ENCODE results near the gene NSMCE1. TPM values are rescaled to one million over a fixed set of nuclear protein-coding genes. Genes with fewer than 3 reads are reported as not detected.

The NSMCE1 gene
- total and polyA plus RNA-seq, 10 donors = 18.4 to 79.0 (median 36.7) TPM

DNA sequence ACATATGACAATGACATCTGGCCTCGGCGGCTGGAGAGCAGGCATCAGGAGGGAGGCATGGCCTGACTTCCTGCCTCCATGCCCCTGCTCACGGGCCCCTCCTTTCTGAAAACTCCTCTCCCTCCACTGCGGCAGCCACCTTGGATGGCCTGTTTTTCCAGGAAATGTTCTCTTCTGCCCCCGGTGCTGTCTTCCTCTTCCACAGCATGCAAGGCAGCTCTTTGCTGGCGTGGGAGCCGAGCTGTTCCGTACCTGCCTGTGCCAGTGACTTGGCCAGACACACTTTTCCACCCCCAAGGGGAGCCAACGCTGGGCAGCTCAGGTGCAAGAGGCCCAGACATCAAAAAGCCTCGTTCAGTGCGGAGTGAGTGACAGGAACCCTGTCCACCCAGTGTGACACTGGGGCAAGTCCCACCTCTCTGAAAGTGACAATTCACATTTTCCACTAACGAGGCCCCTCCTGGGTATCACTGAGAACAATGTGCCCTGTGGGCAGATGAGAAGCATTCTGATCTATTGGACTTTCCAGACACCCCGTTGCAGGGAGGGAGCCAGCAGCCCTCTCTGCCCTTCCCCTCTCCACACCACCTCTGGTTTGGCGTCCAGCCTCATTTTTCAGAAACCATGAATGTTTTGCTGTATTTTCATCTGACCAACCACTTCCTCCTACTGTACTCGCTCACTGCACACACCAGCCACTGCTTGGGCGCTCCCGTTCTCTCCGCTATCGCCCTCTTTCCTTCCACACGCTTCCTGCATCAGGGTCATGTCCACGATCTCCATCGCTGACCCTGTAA is 31.2 kb downstream of the NSMCE1 start:
- intact Hi-C loops (cut with DNase I; ENCODE audit: low total_unique reads) = loop anchor here (10.0 kb wide), 2 partner anchors 63 to 217 kb away; no protein-coding TSS in a partner anchor
- Histone ChIP-seq H3K27ac (peak overlapping the region; percentile 79 to 94 (median 89)), H3K9me3 (no peaks in the 10 kb centered on the region), H3K36me3 (peaks cover 0 to 17% (median 4%) of the 10 kb centered on the region in 6 donors), H3K4me1 (peaks cover 59 to 100% (median 90%) of the 10 kb centered on the region in 6 donors), H3K4me3 (peak overlapping the region in 5 of 8 donors; percentile 5 to 54 (median 14)), H3K27me3 (replicated peaks in 1 of 7) (no peaks in the 10 kb centered on the region)
- TF ChIP-seq, protein P1, sequence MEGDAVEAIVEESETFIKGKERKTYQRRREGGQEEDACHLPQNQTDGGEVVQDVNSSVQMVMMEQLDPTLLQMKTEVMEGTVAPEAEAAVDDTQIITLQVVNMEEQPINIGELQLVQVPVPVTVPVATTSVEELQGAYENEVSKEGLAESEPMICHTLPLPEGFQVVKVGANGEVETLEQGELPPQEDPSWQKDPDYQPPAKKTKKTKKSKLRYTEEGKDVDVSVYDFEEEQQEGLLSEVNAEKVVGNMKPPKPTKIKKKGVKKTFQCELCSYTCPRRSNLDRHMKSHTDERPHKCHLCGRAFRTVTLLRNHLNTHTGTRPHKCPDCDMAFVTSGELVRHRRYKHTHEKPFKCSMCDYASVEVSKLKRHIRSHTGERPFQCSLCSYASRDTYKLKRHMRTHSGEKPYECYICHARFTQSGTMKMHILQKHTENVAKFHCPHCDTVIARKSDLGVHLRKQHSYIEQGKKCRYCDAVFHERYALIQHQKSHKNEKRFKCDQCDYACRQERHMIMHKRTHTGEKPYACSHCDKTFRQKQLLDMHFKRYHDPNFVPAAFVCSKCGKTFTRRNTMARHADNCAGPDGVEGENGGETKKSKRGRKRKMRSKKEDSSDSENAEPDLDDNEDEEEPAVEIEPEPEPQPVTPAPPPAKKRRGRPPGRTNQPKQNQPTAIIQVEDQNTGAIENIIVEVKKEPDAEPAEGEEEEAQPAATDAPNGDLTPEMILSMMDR (IDR thresholded peaks at IDR 0.05 in 8 of 11, conservative IDR thresholded peaks at IDR 0.05 in 3 of 11) = peak in 1 of 11 experiments; percentile 13
- TF ChIP-seq POLR2A (IDR thresholded peaks at IDR 0.05) (no peak), POLR2AphosphoS5 (IDR thresholded peaks at IDR 0.05) (peak; percentile 69 to 74 (median 71))
- DNase-seq = peak; percentile 92
- WGBS, 5 donors = 5 to 10% (median 5%) methylated on average over 22 of the region's 22 CpGs

DNA sequence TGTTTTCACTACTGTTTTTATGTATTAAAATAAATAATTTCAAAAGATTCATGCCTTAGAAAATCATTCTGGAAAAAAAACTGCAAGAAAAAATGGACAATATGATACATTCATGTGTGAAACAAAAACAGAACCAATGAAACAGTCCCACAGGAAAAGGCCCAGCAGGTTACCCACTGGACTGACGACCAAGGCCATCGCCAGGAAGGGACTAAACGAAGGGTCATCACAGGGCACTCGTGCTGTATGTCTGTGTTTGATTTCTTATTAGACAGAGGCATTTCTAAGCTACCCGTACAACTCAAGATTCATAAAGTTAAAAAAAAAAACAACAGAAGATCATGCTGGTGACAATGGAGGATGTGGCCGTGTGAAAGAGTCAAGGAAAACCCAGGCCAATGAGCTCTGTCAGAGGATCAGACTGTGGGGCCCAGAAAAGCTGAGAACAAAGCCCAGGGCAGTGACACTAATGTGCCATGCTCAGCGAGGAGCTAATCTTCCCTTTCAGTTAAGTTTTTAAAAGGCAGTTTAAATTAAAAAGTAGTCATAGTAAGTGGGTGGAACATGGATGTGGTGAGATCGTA is 31.8 kb downstream of the NSMCE1 start:
- intact Hi-C loops (cut with DNase I; ENCODE audit: low total_unique reads) = loop anchor here (10.0 kb wide), 2 partner anchors 62 to 218 kb away; no protein-coding TSS in a partner anchor
- Histone ChIP-seq H3K36me3 (peaks cover 0 to 24% (median 4%) of the 10 kb centered on the region in 6 donors), H3K27me3 (replicated peaks in 1 of 7) (no peaks in the 10 kb centered on the region), H3K9me3 (no peaks in the 10 kb centered on the region), H3K4me1 (peaks cover 59 to 100% (median 90%) of the 10 kb centered on the region in 6 donors), H3K4me3 (peak overlapping the region in 3 of 8 donors; percentile 14 to 54 (median 15)), H3K27ac (peak overlapping the region; percentile 79 to 94 (median 89))
- peak; percentile 63 for DNase-seq
- WGBS, 5 donors = 38 to 46% (median 45%) methylated on average over 8 of the region's 8 CpGs
- TF ChIP-seq, protein P1 (IDR thresholded peaks at IDR 0.05 in 8 of 11, conservative IDR thresholded peaks at IDR 0.05 in 3 of 11) = no peak
- TF ChIP-seq POLR2AphosphoS5 (IDR thresholded peaks at IDR 0.05) (no peak), POLR2A (IDR thresholded peaks at IDR 0.05) (no peak)

DNA sequence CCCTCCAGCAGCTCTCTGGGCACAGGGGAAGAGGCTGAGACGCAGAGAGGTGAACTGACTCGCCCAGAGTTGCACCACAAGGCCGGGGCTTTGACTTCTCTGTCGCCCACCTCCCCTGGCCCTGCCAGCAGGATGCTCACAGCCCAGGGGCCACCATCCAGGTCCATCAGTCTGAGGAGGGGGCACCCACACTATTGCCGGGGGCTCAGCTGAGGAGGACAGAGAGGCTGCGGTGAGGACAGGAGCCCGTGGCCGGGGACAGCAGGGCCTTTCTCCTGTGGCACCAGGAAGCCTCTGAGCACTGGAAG is 32.7 kb downstream of the NSMCE1 start:
- no peak for TF ChIP-seq POLR2A (IDR thresholded peaks at IDR 0.05)
- no peak for TF ChIP-seq POLR2AphosphoS5 (IDR thresholded peaks at IDR 0.05)
- TF ChIP-seq, protein P1 (IDR thresholded peaks at IDR 0.05 in 8 of 11, conservative IDR thresholded peaks at IDR 0.05 in 3 of 11) = no peak
- peaks cover 62 to 100% (median 90%) of the 10 kb centered on the region in 6 donors for H3K4me1 ChIP-seq
- no peaks in the 10 kb centered on the region for H3K9me3 ChIP-seq
- peak; percentile 82 for DNase-seq
- intact Hi-C loops (cut with DNase I; ENCODE audit: low total_unique reads) = loop anchor here (2.0 to 10.0 kb wide), 3 partner anchors 61 to 219 kb away; no protein-coding TSS in a partner anchor
- WGBS, 5 donors = 75 to 88% (median 78%) methylated on average over 7 to 8 of the region's 8 CpGs
- H3K4me3 ChIP-seq = peak overlapping the region in 1 of 8 donors; percentile 53
- peaks cover 0 to 30% (median 6%) of the 10 kb centered on the region in 6 donors for H3K36me3 ChIP-seq
- no peaks in the 10 kb centered on the region for H3K27me3 ChIP-seq (replicated peaks in 1 of 7)
- peak overlapping the region; percentile 79 to 94 (median 89) for H3K27ac ChIP-seq

Measured in spleen (tissue), 11 donors.